IMR-90 (cell line): ENCODE data around the gene SHISA6. TPM values are rescaled to one million over a fixed set of nuclear protein-coding genes. Genes with fewer than 3 reads are reported as not detected.

Experiments
- ATAC-seq: fragments of 200-7000 bp; cut with Tn5 transposase; 2 replicates; pipeline ENCODE4 v1.9.1; 2020; ENCODE audit warnings: low read depth, mild to moderate bottlenecking, moderate library complexity
- BruUV-seq: library from RNA; stranded (reverse); fragments of 400-500 nt; replicated peaks from 2 replicates; lab custom pipeline; 2021; lab: Mats Ljungman, UMichigan
- CTCF ChIA-PET: fragments of 300-600 bp; formaldehyde crosslinking; extraction: SDS; loops from one replicate; lab custom pipeline; 2021; ENCODE audit warnings: antibody characterized with exemption; lab: Yijun Ruan, JAX
- POLR2A ChIA-PET: fragments of 300-600 bp; sonication (Branson Sonifier 250); formaldehyde crosslinking; loops from one replicate; lab custom pipeline; 2022; ENCODE audit warnings: antibody characterized with exemption; ENCODE audit not compliant: unreplicated experiment; lab: Charles Lee
- DNase-seq: peaks from one replicate; pipeline ENCODE4 v3.0.0; 2013
- H2AFZ ChIP-seq: replicated peaks from 2 replicates; pipeline ENCODE3; 2013; ENCODE audit warnings: low read length, mild to moderate bottlenecking; ENCODE audit not compliant: poor library complexity
- H2AK5ac ChIP-seq: 2 replicates; pipeline ENCODE4 v1.6.1; 2013; ENCODE audit warnings: low read depth, low read length, inconsistent platforms
- H2AK9ac ChIP-seq: replicated peaks from 2 replicates; pipeline ENCODE3; 2013; ENCODE audit warnings: mild to moderate bottlenecking, low read depth, low read length, moderate library complexity; ENCODE audit not compliant: poor library complexity
- H2BK120ac ChIP-seq: 2 replicates; pipeline ENCODE4 v1.6.1; 2013; ENCODE audit warnings: low read depth, low read length, inconsistent platforms
- H2BK15ac ChIP-seq: 3 replicates; pipeline ENCODE4 v1.6.1; 2013; ENCODE audit warnings: low read depth, low read length, inconsistent platforms
- H2BK20ac ChIP-seq: 2 replicates; pipeline ENCODE4 v1.6.1; 2013; ENCODE audit warnings: low read depth, mild to moderate bottlenecking, inconsistent platforms, low read length, moderate library complexity
- H2BK5ac ChIP-seq: 2 replicates; pipeline ENCODE4 v1.6.1; 2013; ENCODE audit warnings: mild to moderate bottlenecking, low read depth, low read length, inconsistent platforms; ENCODE audit not compliant: poor library complexity, severe bottlenecking
- H3K14ac ChIP-seq: replicated peaks from 2 replicates; pipeline ENCODE4 v1.6.1; 2013; ENCODE audit warnings: low read depth, low read length, inconsistent platforms
- H3K18ac ChIP-seq: 2 replicates; pipeline ENCODE4 v1.6.1; 2013; ENCODE audit warnings: low read depth, low read length, control low read depth
- H3K23ac ChIP-seq: 2 replicates; pipeline ENCODE4 v1.6.1; 2013; ENCODE audit warnings: low read depth, low read length, inconsistent platforms
- H3K27ac ChIP-seq: 2 replicates; pipeline ENCODE4 v1.5.1; 2013; ENCODE audit warnings: mild to moderate bottlenecking, control low read depth, low read length; ENCODE audit not compliant: insufficient read depth
- H3K27me3 ChIP-seq: 2 replicates; pipeline ENCODE4 v1.6.1; 2013; ENCODE audit warnings: low read length; ENCODE audit not compliant: control insufficient read depth, insufficient read depth
- H3K36me3 ChIP-seq: 2 replicates; pipeline ENCODE4 v1.6.1; 2013; ENCODE audit warnings: low read length, mixed read lengths; ENCODE audit not compliant: control insufficient read depth, insufficient read depth
- H3K4ac ChIP-seq: 2 replicates; pipeline ENCODE4 v1.6.1; 2013; ENCODE audit warnings: low read depth, low read length, inconsistent platforms
- H3K4me1 ChIP-seq: 2 replicates; pipeline ENCODE4 v1.6.1; 2013; ENCODE audit warnings: low read length, mixed read lengths; ENCODE audit not compliant: control insufficient read depth, insufficient read depth
- H3K4me2 ChIP-seq: 2 replicates; pipeline ENCODE4 v1.6.1; 2013; ENCODE audit warnings: low read depth, mild to moderate bottlenecking, control low read depth, low read length, moderate library complexity
- H3K4me3 ChIP-seq: 2 replicates; pipeline ENCODE4 v1.5.1; 2013; ENCODE audit warnings: low read depth, mild to moderate bottlenecking, control low read depth, low read length, moderate library complexity; ENCODE audit not compliant: insufficient read depth
- H3K56ac ChIP-seq: 2 replicates; pipeline ENCODE4 v1.6.1; 2013; ENCODE audit warnings: low read length, inconsistent platforms; ENCODE audit not compliant: insufficient read depth; ENCODE audit errors: extremely low read depth
- H3K79me1 ChIP-seq, 2 experiments: 2 replicates each; pipeline ENCODE4 v1.6.1; 2013; ENCODE audit warnings: low read length in 2 of 2, inconsistent platforms in 1 of 2, low read depth in 1 of 2
- H3K9ac ChIP-seq: 2 replicates; pipeline ENCODE4 v1.6.1; 2013; ENCODE audit warnings: low read depth, low read length, control low read depth
- H3K9me1 ChIP-seq: 2 replicates; pipeline ENCODE4 v1.6.1; 2013; ENCODE audit warnings: low read length, inconsistent platforms; ENCODE audit not compliant: insufficient read depth
- H3K9me3 ChIP-seq: 2 replicates; pipeline ENCODE4 v1.6.1; 2013; ENCODE audit warnings: low read length; ENCODE audit not compliant: control insufficient read depth, insufficient read depth
- H4K20me1 ChIP-seq: 2 replicates; pipeline ENCODE4 v1.6.1; 2013; ENCODE audit warnings: low read length, inconsistent platforms; ENCODE audit not compliant: insufficient read depth
- H4K5ac ChIP-seq: 2 replicates; pipeline ENCODE4 v1.6.1; 2013; ENCODE audit warnings: mild to moderate bottlenecking, low read depth, low read length, control low read depth
- H4K8ac ChIP-seq, 2 experiments: 2 replicates each; pipeline ENCODE4 v1.6.1; 2013; ENCODE audit warnings: low read depth in 2 of 2, low read length in 2 of 2, control low read depth in 1 of 2, inconsistent platforms in 1 of 2
- H4K91ac ChIP-seq: 2 replicates; pipeline ENCODE4 v1.6.1; 2013; ENCODE audit warnings: low read depth, low read length, inconsistent platforms; ENCODE audit not compliant: insufficient read depth
- CHD1 ChIP-seq: IDR thresholded peaks from 2 replicates; pipeline ENCODE4 v1.6.1; 2012; ENCODE audit warnings: low read depth, low read length, improper control_type of control experiment
- MAZ ChIP-seq: IDR thresholded peaks from 2 replicates; pipeline ENCODE4 v1.6.1; 2012; ENCODE audit warnings: low read depth, mild to moderate bottlenecking, low read length, improper control_type of control experiment, moderate library complexity, borderline replicate concordance
- NFE2L2 ChIP-seq: fragments of 150-350 bp; IDR thresholded peaks from 2 replicates; pipeline ENCODE4 v1.6.1; 2016; ENCODE audit warnings: low read depth, mild to moderate bottlenecking, low read length
- RCOR1 ChIP-seq: IDR thresholded peaks from 2 replicates; pipeline ENCODE4 v1.6.1; 2012; ENCODE audit warnings: mild to moderate bottlenecking, low read length, improper control_type of control experiment; ENCODE audit not compliant: insufficient replicate concordance
- SMC3 ChIP-seq: fragments of 150-350 bp; IDR thresholded peaks from 2 replicates; pipeline ENCODE4 v1.6.1; 2016; ENCODE audit warnings: low read depth, mild to moderate bottlenecking, antibody characterized with exemption, low read length, moderate library complexity
- WGBS, 2 experiments: methylation state at CpG; one replicate each; pipeline versions ENCODE4 v1.1.5 to v1.1.7; 2013; ENCODE audit warnings: missing lambda C conversion rate in 2 of 2; ENCODE audit not compliant: insufficient read length in 1 of 2; ENCODE audit errors: extremely low coverage in 2 of 2; 5-methylcytosine and 5-hydroxymethylcytosine counted together
- dilution Hi-C: fragments of 300-500 bp; cut with HindIII; formaldehyde crosslinking; loops from one replicate; pipeline ENCODE4 v1.14.3; 2018; ENCODE audit warnings: low sequenced_read_pairs; ENCODE audit not compliant: unreplicated experiment
- in situ Hi-C: fragments of 300-500 bp; cut with MboI; formaldehyde crosslinking; loops from 3 replicates; pipeline ENCODE4 v1.14.3; 2019; ENCODE audit warnings: low sequenced_read_pairs, inconsistent platforms, mixed read lengths
- intact Hi-C: fragments of 100-400 bp; cut with micrococcal nuclease; formaldehyde crosslinking; loops from 2 replicates; pipeline ENCODE4 v1.10.0; 2022
- polyA plus RNA-seq, 3 experiments: library from polyadenylated mRNA; depleted of rRNA; stranded (reverse); fragments of >200 nt; gene quantifications; 2 replicates each; pipeline ENCODE4 v1.2.3, GENCODE V29; 2012; ENCODE audit warnings: low replicate concordance in 1 of 3
- total RNA-seq: library from RNA; depleted of rRNA; stranded (reverse); fragments of >200 nt; gene quantifications from 2 replicates; pipeline ENCODE4 v1.2.3, GENCODE V29; 2012
- TF ChIP-seq, protein P1 (sequence below): fragments of 150-350 bp; IDR thresholded peaks from 2 replicates; pipeline ENCODE4 v1.6.1; 2017; ENCODE audit warnings: mild to moderate bottlenecking, antibody characterized with exemption, low read length, low read depth
- TF ChIP-seq, protein P2 (sequence below): fragments of 150-350 bp; IDR thresholded peaks from 2 replicates; pipeline ENCODE4 v1.6.1; 2016; ENCODE audit warnings: low read depth, mild to moderate bottlenecking, low read length, moderate library complexity, borderline replicate concordance

Gene SHISA6
- total and polyA plus RNA-seq, 2 of the 4 experiments (the other 2 are of a cell fraction): not detected

DNA sequence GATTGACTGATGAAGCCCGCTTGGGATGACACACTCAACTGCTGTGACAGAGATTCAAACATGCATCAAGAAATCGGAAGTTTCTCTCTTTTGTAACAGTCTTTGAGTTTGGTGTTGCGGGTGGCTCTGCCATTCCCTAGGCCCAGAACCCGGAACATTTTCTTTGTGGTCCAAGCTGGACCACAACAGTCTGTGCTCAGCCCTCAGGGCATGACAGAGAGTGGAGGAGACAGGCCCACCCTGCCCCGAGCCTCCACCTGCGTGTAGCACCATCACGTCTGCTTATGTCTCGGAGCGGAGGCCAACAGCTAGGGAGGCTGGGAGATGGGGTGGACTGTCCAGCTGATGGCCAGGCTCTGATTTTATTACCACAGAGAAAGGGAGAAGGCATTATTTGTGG is 64.5 kb downstream of the SHISA6 start:
- Histone ChIP-seq H3K27ac (no peak overlapping the region), H3K14ac (no peak overlapping the region), H3K9ac (no peak overlapping the region), H4K20me1 (no peaks in the 10 kb centered on the region), H3K27me3 (no peaks in the 10 kb centered on the region), H2BK20ac (no peak overlapping the region), H3K4me2 (no peak overlapping the region), H3K4me3 (no peak overlapping the region), H3K18ac (no peak overlapping the region), H3K4me1 (no peaks in the 10 kb centered on the region), H3K9me3 (peaks cover 51% of the 10 kb centered on the region), H3K4ac (no peak overlapping the region), H2BK120ac (no peak overlapping the region), H4K91ac (no peak overlapping the region), H4K8ac (no peak overlapping the region), H3K9me1 (no peaks in the 10 kb centered on the region), H2AK5ac (no peak overlapping the region), H2BK5ac (no peak overlapping the region), H3K56ac (no peak overlapping the region), H2BK15ac (no peak overlapping the region), H2AFZ (no peak overlapping the region), H3K79me1 (no peaks in the 10 kb centered on the region), H3K36me3 (no peaks in the 10 kb centered on the region), H3K23ac (no peak overlapping the region), H4K5ac (no peak overlapping the region), H2AK9ac (no peak overlapping the region)
- ChIA-PET POLR2A (no interaction called here), CTCF (no interaction called here)
- dilution Hi-C loops: no loop called here
- DNase-seq: no peak
- BruUV-seq: no TSS peak
- in situ Hi-C loops: no loop called here
- TF ChIP-seq NFE2L2: no peak
- TF ChIP-seq, protein P1, sequence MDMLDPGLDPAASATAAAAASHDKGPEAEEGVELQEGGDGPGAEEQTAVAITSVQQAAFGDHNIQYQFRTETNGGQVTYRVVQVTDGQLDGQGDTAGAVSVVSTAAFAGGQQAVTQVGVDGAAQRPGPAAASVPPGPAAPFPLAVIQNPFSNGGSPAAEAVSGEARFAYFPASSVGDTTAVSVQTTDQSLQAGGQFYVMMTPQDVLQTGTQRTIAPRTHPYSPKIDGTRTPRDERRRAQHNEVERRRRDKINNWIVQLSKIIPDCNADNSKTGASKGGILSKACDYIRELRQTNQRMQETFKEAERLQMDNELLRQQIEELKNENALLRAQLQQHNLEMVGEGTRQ: no peak
- TF ChIP-seq RCOR1: no peak
- TF ChIP-seq MAZ: no peak
- TF ChIP-seq, protein P2, sequence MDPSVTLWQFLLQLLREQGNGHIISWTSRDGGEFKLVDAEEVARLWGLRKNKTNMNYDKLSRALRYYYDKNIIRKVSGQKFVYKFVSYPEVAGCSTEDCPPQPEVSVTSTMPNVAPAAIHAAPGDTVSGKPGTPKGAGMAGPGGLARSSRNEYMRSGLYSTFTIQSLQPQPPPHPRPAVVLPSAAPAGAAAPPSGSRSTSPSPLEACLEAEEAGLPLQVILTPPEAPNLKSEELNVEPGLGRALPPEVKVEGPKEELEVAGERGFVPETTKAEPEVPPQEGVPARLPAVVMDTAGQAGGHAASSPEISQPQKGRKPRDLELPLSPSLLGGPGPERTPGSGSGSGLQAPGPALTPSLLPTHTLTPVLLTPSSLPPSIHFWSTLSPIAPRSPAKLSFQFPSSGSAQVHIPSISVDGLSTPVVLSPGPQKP: no peak
- no peak for TF ChIP-seq SMC3
- TF ChIP-seq CHD1: no peak
- ATAC-seq: no peak
- intact Hi-C loops: no loop called here
- WGBS, 2 experiments: 78% methylated on average over 6 of the region's 9 CpGs; no CpG with 5 or more reads in 1 of the 2 experiments
